Activated T-helper 9 cell treated with anti-CD3 and anti-CD28 coated beads, Interleukin-2, amount 50 U/mL, for 16 hours (primary cell): Measurements from ENCODE around the gene TREH.

Experiments used
- DNase-seq: peaks from one replicate; pipeline ENCODE4 v3.0.0-alpha.2; 2020; ENCODE audit warnings: low read depth

TREH gene

DNA sequence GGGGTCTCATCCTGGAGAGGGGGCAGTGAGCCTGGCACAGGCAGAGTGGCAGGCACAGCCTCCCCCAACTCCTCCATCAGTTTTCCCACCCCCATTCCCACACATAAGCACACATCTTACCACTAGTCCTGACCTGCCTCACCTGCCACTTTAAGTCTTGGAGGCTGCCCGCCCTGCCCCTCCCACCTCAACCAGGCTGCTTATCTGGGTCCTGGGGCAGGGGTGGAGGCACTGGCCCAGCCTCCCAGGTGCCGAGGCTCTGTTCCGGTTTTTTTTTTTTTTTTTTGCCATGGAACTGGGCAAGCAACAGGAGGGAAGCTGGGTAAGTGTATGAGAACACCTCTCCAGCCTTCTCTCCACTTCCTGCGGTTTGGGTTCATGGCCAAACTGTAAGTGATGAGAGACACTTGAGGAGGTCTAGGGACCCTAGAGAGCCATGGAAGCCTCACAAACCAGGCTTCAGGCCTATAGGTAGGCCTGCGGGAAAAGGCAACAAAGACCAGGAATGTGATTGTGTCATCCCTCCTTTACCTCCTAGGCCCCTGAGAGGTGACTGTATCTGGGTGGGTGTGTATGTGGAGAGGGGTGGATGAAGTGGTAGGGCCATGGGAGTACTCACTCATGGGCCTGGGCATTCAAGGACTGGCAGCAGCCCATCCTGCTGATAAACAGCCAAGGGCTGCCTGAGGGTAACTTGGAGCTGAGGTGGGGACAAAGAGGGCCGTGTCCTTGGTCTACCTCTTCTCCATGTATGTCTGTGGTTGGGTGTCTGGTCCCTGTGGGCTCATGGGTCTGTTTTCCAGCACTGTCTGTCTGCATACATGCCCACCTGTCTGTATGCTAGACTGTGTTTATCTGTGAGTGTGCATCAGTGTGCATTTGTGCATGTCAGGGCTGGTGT is 49.4 kb downstream of the TREH start:
- no peak for DNase-seq

- DNase-seq = no peak
Observed at GRCh38 chr11:118628861-118629549, 50.4 kb downstream of the TREH start.

- no peak for DNase-seq
Observed at GRCh38 chr11:118628432-118628831, 51.0 kb downstream of the TREH start.

DNA sequence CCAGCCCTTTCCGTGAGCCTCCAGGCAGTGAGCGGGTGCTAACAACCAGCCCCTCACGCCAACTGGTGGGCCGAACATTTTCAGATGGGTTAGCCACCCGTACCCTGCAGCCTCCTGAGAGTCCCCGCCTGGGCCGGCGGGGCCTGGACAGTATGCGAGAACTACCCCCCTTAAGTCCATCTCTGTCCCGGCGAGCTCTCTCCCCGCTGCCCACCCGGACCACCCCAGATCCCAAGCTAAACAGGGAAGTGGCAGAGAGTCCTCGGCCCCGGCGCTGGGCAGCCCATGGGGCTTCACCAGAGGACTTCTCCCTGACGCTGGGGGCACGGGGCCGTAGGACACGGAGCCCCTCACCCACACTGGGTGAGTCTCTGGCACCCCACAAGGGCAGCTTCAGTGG is 51.4 kb downstream of the TREH start:
- no peak for DNase-seq

DNA sequence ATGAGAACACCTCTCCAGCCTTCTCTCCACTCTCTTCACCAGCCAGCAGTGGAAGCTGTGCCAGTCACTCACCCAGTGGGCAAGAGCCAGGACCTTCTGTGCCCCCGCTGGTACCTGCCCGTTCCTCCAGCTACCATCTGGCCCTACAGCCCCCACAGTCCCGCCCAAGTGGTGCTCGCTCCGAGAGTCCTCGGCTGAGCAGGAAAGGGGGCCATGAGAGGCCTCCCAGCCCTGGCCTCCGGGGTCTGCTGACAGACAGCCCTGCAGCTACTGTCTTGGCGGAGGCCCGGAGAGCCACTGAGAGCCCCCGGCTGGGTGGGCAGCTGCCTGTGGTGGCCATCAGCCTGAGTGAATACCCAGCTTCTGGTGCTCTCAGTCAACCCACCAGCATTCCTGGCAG is 51.9 kb downstream of the TREH start:
- no peak for DNase-seq

DNA sequence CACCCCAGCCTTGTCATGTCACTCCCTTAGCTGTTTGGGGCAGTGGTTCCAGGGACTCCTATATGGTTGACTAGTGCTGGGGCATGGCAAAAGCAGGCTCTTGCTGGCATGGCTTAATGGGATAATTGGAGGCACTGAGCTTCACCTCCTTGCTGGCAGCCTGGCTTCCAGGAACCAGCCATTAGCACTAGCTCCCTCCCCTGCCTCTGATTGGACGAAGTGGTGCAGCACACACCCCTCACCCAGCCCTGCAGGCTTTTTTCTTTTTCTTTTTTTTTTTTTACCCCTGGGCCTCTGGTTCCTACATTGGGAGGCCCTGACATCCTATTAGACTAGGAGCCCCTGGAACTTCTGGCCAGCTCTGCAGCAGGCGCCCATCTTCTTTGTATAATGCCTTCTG is 53.5 kb downstream of the TREH start:
- no peak for DNase-seq

- DNase-seq = no peak
Observed at GRCh38 chr11:118625036-118625690, 54.3 kb downstream of the TREH start.

DNA sequence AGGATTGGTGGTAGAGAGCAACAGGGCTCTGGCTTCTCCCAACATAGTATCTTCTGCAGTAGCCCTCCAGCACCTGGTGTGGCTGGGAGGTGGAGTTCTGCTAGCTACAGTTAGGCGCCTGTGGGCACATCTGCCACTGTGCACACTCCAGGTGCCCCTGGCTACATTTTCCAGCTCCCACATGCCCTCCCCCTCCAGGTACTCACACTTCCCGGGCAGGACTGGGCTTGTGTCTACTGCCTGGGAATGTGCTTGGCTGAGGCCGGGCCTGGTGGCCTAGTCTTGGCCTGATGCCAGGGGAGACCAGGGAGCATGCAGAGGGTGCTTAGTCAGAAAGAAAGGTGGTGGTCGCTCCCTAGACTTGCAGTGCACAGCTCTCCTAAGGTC is 56.2 kb downstream of the TREH start:
- no peak for DNase-seq

DNA sequence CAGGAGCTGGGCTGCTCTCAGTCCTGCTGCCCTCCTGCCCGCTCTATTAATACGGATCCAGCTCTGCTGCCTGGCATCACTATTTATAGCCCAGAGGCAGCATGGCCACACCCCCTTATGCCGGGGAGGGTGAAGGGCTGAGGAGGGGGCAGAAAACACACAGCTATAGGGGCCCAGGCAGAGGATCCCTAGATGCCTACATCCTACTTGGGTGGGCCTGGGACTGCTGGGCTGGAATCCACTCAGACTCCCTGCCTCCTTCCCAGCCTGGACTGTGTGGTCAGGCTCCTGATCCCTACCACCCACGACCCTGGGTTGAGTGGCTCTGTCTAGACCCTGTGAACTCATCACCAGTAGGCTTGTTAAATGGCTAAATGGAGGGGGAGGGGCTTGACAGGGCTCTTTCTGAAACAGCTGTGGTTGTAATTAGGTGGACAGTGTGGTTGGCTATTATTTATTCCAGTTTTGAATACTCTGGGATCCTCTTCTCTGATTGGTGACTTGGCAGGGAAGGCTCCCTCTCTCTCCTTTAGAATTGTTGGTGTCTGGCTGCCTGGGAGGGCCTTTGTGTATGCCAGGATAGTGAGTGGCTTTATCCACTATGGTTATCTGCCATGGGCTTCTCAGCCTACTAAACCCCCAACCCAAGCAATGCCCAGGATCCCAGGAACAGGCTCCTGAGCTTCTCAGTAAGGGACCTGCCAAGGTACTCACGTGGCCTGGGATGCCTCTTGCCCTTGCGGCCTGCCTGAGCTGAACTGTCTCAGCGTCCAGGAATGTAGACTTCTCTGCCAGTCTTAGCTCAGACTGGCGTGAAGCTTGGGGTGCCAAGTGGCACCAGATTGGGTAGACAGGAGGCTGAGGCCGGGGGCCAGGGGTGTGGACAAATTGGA is 56.8 kb downstream of the TREH start:
- no peak for DNase-seq

DNA sequence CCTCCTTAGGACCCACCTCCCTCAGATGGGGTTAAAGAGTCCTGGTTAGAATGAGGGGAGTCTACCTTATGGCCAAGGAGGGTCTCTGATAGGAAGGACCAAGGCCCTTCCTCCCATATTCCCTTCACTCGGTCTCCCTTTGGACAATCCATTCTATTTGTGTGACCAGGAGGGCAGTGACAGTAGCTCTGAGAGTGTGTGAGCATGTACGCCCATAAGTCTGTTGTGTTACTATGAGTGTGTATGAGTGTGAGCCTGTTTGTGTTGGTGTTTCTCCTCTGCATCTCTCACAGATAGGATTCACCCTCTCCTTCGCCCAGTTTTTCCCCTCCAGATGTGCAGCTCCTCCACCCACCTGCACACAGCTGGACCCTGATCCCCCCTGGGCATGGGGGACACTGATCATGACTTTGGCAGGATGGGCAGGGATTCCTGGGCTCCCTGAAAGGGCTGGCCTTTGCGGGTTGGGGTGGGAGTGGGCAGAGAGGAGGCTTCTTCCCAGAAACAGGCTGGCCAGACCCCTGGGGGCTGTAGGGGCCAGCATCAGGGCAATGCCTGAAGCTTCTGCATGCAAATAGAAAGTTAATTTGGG is 57.6 kb downstream of the TREH start:
- DNase-seq = no peak

DNA sequence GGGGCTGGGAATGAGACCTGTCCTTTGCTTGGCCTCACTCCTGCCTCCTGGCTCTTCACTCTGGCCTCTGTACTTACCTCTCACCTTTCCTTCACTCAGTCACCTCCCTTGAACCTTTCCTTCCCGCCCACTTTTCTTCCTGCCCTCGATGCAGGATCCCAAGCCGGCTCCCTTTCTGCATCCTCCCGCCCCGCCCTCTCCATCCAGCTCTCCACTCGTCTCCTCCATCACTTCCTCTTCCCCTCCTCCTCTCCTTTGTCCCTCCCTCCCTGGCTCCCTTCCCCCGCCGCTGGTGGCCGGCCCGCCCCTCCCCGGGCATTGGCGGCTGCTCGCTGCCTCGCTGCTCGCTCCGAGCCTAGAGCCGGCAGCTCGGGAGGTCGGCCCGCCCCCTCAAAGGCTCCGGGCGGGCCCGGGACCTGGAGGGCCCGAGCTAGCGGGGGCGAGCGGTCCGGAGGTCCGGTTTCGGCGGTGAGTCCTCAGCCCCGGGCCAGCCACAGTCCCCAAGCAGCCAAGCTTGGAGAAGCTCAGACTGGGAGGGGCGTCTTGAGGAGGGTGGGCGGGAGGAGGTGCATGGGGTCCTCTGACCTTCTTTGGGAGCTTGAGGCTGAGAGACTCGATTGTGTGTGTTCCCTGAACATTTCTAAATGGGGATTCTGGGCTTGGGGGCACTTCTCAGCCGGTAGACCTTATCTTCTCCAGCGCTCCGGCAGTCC is 58.2 kb downstream of the TREH start:
- DNase-seq = no peak

DNA sequence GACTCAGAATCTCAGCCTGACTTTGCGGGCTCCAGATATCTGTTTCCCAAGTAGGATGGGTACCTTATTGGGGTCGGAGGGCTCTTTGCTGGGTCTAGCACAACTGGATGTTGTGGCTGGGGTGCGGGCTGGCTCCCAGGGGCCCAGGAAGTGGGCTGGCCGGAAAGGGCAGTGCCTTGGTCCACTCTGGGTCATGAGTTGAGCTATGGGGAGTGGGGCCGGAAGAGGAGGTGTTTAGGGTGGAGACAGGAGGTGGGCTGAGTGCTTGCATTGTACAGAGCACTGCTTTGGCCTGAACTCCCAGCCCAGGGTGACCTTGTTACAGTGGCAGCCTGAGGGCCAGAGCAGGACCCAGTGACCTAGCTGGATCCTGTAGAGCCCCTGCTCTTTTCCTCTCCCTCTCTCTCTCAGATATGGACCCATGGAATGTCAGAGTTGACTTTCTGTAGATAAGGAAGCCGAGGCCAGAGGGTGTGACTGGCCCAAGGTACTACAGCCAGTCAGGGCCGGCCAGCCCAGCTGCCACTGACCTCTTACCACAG is 58.9 kb downstream of the TREH start:
- DNase-seq = no peak

DNA sequence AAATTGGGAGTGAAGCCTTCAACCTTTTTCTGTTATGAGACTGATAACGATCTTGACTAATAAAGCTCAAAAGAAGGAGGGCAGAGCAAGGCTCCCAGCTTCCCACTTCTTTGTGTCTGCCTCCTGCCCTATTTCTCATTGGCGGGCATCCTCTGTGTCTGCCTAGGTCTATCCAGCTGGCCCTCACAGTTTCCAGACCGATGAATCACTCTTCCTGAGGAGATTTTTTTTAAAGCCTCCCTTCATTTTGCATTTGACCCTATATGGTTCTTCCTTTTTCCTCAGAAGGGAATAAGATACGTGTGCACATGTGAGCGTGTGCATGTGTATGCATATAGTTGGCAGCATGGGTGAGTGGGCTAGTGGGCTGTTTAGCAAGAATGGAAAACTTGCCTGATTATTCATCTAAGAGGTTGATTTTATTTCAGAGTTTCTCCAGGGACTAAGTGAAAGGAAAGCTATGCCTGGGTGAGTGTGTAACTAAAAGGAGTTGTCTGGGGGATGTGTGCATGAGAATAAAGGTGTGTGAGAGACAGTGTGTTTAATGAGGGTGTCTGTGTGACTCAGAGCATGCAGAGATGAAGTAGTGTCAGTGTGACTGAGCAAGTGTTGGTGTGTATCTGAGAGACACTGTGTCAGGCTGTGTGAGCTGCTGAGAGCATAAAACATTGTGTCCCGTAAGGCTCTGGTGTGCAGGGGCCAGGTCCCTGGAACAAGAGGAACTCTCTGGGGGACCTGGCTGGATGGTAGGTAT is 59.8 kb downstream of the TREH start:
- DNase-seq = no peak

DNA sequence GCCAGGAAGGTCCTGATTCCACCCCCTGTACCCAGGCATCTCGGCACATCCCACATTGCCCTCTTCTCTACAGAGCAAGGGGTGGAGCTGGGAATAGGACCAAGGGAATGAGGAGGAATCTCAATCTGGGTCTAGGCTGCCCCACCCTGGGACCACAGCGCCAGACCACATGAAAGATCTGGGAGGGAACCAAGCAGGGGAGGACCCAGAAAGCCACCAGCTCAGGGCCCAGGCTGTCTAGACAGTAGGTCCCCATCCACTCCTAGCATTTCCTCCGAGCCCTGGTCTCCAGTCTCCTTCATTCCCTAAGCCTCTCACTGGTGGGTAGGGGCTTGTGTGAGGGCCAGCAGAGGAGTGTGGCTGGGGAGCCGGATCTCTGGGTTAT is 60.5 kb downstream of the TREH start:
- DNase-seq = no peak

DNA sequence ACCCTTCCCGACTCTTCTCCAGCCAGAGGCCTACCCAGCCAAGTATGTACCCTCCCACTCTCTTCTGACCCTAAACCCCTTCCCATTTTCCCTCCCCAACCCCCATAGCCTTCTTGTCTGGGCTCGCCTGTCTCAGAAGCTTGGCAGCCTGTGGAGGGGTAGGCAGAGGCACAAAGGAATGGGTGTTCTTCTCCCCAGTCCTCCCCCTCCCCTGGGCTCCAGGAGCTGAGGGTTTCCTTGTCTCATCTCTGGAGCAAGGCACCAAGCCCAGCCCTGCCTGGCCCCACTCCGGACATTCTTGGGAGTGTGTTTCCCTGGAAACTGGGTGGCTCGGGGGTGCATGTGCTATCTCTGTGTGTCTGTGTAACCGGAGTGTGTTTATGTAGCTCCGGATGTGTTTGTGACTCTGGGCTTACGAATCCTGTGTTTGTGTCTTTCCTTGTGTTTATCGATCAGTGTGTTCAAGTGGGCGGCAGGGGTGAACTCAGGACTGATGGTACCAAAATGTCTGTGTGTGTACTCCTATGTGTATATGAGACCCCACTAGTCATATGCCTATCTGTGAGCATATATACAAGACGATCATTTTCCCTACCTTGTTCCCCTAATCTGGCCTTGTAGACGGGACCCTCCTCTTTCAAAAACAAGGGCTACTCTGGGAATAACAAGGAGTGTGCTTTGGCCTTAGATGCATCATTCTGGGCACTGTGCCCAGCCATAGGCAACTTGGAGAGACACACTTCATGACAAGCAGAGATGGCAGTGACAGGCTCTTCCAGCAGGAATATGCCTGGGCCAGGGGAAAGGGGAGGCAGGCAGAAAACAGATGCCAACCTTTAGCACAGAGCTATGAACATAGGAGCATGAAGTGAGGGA is 61.1 kb downstream of the TREH start:
- no peak for DNase-seq

DNA sequence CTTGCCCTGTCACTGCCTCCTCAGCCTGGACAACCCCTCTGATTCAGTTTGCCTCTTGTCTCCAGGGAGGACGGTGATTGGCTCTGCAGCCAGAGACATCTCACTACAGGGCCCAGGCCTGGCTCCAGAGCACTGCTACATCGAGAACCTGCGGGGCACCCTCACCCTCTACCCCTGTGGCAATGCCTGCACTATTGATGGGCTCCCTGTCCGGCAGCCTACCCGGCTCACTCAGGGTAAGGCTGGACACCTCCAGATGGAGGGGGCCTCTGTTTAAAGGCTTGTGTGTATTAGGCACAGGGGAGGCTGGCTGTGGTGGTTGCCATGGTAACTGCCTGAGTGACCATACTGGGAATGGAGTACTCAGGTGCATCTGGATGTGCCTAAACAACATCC is 63.5 kb downstream of the TREH start:
- DNase-seq = no peak

GRCh38 chr11:118615282-118615975 is 64.0 kb downstream of the TREH start:
- no peak for DNase-seq

GRCh38 chr11:118614511-118614910 is 64.9 kb downstream of the TREH start:
- no peak for DNase-seq
